Loucy (cell line): ENCODE results near the gene LAMB3.

ENCODE experiments used
- H2AFZ ChIP-seq: fragments of 200-600 bp; sonication (generic); 2 replicates; pipeline ENCODE4 v1.6.0; 2016; ENCODE audit warnings: antibody characterized with exemption, mild to moderate bottlenecking, low read length, moderate library complexity
- H3F3A ChIP-seq: fragments of 200-600 bp; 2 replicates; pipeline ENCODE4 v1.6.0; 2016; ENCODE audit warnings: antibody characterized with exemption, low read depth, mild to moderate bottlenecking
- H3K27me3 ChIP-seq: fragments of 200-600 bp; sonication (generic); 2 replicates; pipeline ENCODE4 v1.6.1; 2014; ENCODE audit warnings: low read length, mild to moderate bottlenecking; ENCODE audit not compliant: insufficient read depth, poor library complexity, severe bottlenecking
- H3K36me3 ChIP-seq: fragments of 200-600 bp; sonication (generic); 2 replicates; pipeline ENCODE4 v1.6.1; 2016; ENCODE audit warnings: low read length; ENCODE audit not compliant: insufficient read depth
- H3K4me1 ChIP-seq: fragments of 200-600 bp; sonication (generic); 2 replicates; pipeline ENCODE4 v1.5.1; 2014; ENCODE audit warnings: low read length, mild to moderate bottlenecking; ENCODE audit not compliant: insufficient read depth, poor library complexity, severe bottlenecking
- H3K4me2 ChIP-seq: fragments of 200-600 bp; sonication (generic); 2 replicates; pipeline ENCODE4 v1.6.0; 2014; ENCODE audit warnings: antibody characterized with exemption, low read length, low read depth, mild to moderate bottlenecking; ENCODE audit not compliant: poor library complexity, severe bottlenecking
- H3K4me3 ChIP-seq: fragments of 200-600 bp; sonication (generic); 2 replicates; pipeline ENCODE4 v1.5.1; 2014; ENCODE audit warnings: low read length, mild to moderate bottlenecking, mixed read lengths; ENCODE audit not compliant: poor library complexity, severe bottlenecking
- H3K79me2 ChIP-seq: fragments of 200-600 bp; sonication (generic); 2 replicates; pipeline ENCODE4 v1.6.1; 2014; ENCODE audit warnings: low read length; ENCODE audit not compliant: insufficient read depth
- H3K9ac ChIP-seq: fragments of 200-600 bp; sonication (generic); 2 replicates; pipeline ENCODE4 v1.6.0; 2014; ENCODE audit warnings: mild to moderate bottlenecking, low read depth, low read length, moderate library complexity; ENCODE audit not compliant: poor library complexity, severe bottlenecking
- H3K9me2 ChIP-seq: fragments of 200-600 bp; sonication (generic); replicated peaks from 2 replicates; pipeline ENCODE4 v1.6.1; 2016; ENCODE audit warnings: low read depth, low read length, mixed read lengths
- H3K9me3 ChIP-seq: fragments of 200-600 bp; sonication (generic); 2 replicates; pipeline ENCODE4 v1.6.1; 2014; ENCODE audit warnings: mild to moderate bottlenecking, antibody characterized with exemption, low read length, low read depth; ENCODE audit not compliant: insufficient read depth
- H4K20me1 ChIP-seq: fragments of 200-600 bp; sonication (generic); 2 replicates; pipeline ENCODE4 v1.6.0; 2014; ENCODE audit warnings: antibody characterized with exemption, low read length, mild to moderate bottlenecking; ENCODE audit not compliant: insufficient read depth, poor library complexity, severe bottlenecking
- EZH2phosphoT487 ChIP-seq: fragments of 200-600 bp; IDR thresholded peaks from 2 replicates; pipeline ENCODE4 v1.6.1; 2018; ENCODE audit warnings: antibody characterized with exemption, mild to moderate bottlenecking, moderate library complexity, borderline replicate concordance
- TF ChIP-seq, protein P1 (sequence below): fragments of 200-600 bp; sonication (generic); conservative IDR thresholded peaks from 2 replicates; pipeline ENCODE4 v1.5.1; 2014; ENCODE audit warnings: mild to moderate bottlenecking, antibody characterized with exemption, low read length

Gene LAMB3

DNA sequence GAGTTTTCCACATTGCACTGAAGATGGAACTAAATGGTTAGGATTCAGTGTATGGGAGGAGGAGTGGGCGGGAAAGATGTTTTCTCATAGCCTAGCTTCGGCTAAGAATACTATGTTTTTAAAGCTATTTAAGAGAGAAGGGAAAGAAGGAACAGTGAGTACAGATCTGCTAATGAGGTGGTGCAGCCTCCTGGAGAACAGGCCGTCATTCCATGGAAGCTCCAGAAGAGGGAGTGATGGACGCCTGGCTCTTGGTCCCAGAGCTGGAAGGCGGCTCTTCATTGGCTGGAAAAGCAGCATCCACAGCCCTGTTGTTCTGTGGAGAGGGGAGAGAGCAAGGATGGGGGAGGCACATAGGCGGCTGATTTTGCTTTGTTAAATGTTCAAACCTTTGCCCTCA lies 61.8 kb downstream of the LAMB3 start:
- no peak overlapping the region for H3K4me2 ChIP-seq
- no peaks in the 10 kb centered on the region for H3K9me2 ChIP-seq
- no peak for TF ChIP-seq EZH2phosphoT487
- TF ChIP-seq, protein P1, sequence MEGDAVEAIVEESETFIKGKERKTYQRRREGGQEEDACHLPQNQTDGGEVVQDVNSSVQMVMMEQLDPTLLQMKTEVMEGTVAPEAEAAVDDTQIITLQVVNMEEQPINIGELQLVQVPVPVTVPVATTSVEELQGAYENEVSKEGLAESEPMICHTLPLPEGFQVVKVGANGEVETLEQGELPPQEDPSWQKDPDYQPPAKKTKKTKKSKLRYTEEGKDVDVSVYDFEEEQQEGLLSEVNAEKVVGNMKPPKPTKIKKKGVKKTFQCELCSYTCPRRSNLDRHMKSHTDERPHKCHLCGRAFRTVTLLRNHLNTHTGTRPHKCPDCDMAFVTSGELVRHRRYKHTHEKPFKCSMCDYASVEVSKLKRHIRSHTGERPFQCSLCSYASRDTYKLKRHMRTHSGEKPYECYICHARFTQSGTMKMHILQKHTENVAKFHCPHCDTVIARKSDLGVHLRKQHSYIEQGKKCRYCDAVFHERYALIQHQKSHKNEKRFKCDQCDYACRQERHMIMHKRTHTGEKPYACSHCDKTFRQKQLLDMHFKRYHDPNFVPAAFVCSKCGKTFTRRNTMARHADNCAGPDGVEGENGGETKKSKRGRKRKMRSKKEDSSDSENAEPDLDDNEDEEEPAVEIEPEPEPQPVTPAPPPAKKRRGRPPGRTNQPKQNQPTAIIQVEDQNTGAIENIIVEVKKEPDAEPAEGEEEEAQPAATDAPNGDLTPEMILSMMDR: no peak
- no peaks in the 10 kb centered on the region for H3K79me2 ChIP-seq
- no peak overlapping the region for H2AFZ ChIP-seq
- H4K20me1 ChIP-seq: no peaks in the 10 kb centered on the region
- H3K4me3 ChIP-seq: no peak overlapping the region
- no peaks in the 10 kb centered on the region for H3K36me3 ChIP-seq
- H3F3A ChIP-seq: no peaks in the 10 kb centered on the region
- no peaks in the 10 kb centered on the region for H3K9me3 ChIP-seq
- no peak overlapping the region for H3K9ac ChIP-seq
- H3K4me1 ChIP-seq: no peaks in the 10 kb centered on the region
- H3K27me3 ChIP-seq: peaks cover 10% of the 10 kb centered on the region

DNA sequence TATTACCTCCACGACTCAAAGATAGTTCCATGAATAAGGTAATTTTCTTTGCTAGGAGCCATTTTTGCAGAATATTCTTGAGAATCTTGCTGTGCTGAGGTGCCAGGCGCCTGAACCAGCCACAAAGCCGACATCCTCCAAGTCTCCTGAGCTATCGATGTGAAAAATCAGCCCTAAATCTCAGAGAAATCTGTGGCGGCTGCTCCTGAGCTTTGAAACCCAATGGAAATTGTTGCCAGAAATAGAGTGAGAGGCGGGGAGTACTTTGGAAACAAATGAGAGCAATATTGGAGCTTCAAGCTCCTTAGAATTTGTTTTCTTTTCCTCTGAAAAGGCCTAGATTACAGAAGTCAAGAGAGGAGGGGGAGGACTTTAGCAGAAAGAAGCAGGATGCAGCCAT lies 62.4 kb downstream of the LAMB3 start:
- Histone ChIP-seq H3K4me1 (no peaks in the 10 kb centered on the region), H3K4me2 (no peak overlapping the region), H3F3A (no peaks in the 10 kb centered on the region), H4K20me1 (no peaks in the 10 kb centered on the region), H3K79me2 (no peaks in the 10 kb centered on the region), H2AFZ (no peak overlapping the region), H3K27me3 (peaks cover 12% of the 10 kb centered on the region), H3K9me2 (no peaks in the 10 kb centered on the region), H3K4me3 (no peak overlapping the region), H3K9me3 (no peaks in the 10 kb centered on the region), H3K36me3 (no peaks in the 10 kb centered on the region), H3K9ac (no peak overlapping the region)
- TF ChIP-seq, protein P1: no peak
- no peak for TF ChIP-seq EZH2phosphoT487

DNA sequence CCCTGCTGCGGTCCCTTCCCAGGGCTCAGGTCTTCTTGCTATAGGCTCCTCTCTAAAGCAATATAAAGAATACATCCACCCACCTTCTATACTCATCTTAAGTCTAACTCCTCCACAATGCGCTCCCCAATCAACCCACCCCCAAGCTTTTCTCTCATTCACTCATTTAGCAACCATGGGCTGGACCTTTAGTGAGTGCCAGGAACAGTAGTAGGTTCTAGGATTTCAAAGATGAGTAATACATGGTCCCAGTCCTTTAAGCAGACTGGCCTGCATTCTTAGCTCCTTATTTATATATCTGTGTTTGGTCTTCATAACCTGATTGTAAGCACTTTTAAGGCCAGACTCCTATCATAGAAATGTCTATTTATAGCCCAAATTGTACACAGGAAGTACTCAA lies 62.8 kb downstream of the LAMB3 start:
- H3K79me2 ChIP-seq: no peaks in the 10 kb centered on the region
- no peaks in the 10 kb centered on the region for H3K36me3 ChIP-seq
- H2AFZ ChIP-seq: no peak overlapping the region
- no peak overlapping the region for H3K9ac ChIP-seq
- H3K27me3 ChIP-seq: peaks cover 12% of the 10 kb centered on the region
- H3K4me2 ChIP-seq: no peak overlapping the region
- no peaks in the 10 kb centered on the region for H3K9me2 ChIP-seq
- H3K4me3 ChIP-seq: no peak overlapping the region
- H3K4me1 ChIP-seq: no peaks in the 10 kb centered on the region
- no peaks in the 10 kb centered on the region for H3F3A ChIP-seq
- H4K20me1 ChIP-seq: no peaks in the 10 kb centered on the region
- TF ChIP-seq EZH2phosphoT487: no peak
- TF ChIP-seq, protein P1: no peak
- H3K9me3 ChIP-seq: no peaks in the 10 kb centered on the region
